ENCODE results near the gene LSM12. TPM values are rescaled to one million over a fixed set of nuclear protein-coding genes. Genes with fewer than 3 reads are reported as not detected.

LSM12 gene
- total and polyA plus RNA-seq, 2 donors (not counting 3 experiments of a cell fraction or from before 2014, with no cell fraction given): 36.5 to 68.9 TPM

GRCh38 chr17:44024271-44024663 lies 42.2 kb downstream of the LSM12 start:
- intact Hi-C loops (cut with micrococcal nuclease) (no loop called here), dilution Hi-C loops (cut with MboI; ENCODE audit: extremely low pct_ligation_motif_present, low sequenced_read_pairs) (no loop called here)
- BruUV-seq (replicated peaks): no TSS peak
- no peak overlapping the region for H3K4me2 ChIP-seq (ENCODE audit: insufficient read depth, low read length)
- H3K4me3 ChIP-seq (replicated peaks in 1 of 3; ENCODE audit: insufficient read depth in 1 of 3, low read depth in 1 of 3, low read length in 3 of 3): no peak overlapping the region
- H3K4me1 ChIP-seq (ENCODE audit: control insufficient read depth, extremely low read depth, insufficient read depth, low read length): no peaks in the 10 kb centered on the region
- no peak overlapping the region for H3K9ac ChIP-seq (replicated peaks; ENCODE audit: extremely low read depth, insufficient read depth, low read length)
- H3K27me3 ChIP-seq (ENCODE audit: control insufficient read depth in 2 of 2, insufficient read depth in 2 of 2, low read length in 2 of 2): no peaks in the 10 kb centered on the region
- ChIA-PET CTCF (interaction anchor here (2.2 to 7.6 kb wide), 2 partner anchors 18 to 80 kb away, joined by 7 to 38 read pairs; no protein-coding TSS in a partner anchor), POLR2A (no interaction called here)
- no peaks in the 10 kb centered on the region for H3K9me3 ChIP-seq (replicated peaks; ENCODE audit: control insufficient read depth, insufficient read depth, low read length)
- H3K36me3 ChIP-seq (ENCODE audit: control insufficient read depth in 2 of 2, extremely low read depth in 1 of 2, insufficient read depth in 2 of 2, low read length in 2 of 2): peaks cover 0 to 7% of the 10 kb centered on the region in 2 experiments
- no peak overlapping the region for H2AFZ ChIP-seq (ENCODE audit: low read depth, low read length)
- no peak for TF ChIP-seq MYC (IDR thresholded peaks at IDR 0.05; ENCODE audit: low read depth, low read length)
- TF ChIP-seq, protein P1, sequence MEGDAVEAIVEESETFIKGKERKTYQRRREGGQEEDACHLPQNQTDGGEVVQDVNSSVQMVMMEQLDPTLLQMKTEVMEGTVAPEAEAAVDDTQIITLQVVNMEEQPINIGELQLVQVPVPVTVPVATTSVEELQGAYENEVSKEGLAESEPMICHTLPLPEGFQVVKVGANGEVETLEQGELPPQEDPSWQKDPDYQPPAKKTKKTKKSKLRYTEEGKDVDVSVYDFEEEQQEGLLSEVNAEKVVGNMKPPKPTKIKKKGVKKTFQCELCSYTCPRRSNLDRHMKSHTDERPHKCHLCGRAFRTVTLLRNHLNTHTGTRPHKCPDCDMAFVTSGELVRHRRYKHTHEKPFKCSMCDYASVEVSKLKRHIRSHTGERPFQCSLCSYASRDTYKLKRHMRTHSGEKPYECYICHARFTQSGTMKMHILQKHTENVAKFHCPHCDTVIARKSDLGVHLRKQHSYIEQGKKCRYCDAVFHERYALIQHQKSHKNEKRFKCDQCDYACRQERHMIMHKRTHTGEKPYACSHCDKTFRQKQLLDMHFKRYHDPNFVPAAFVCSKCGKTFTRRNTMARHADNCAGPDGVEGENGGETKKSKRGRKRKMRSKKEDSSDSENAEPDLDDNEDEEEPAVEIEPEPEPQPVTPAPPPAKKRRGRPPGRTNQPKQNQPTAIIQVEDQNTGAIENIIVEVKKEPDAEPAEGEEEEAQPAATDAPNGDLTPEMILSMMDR (IDR thresholded peaks at IDR 0.05; ENCODE audit: extremely low read depth in 1 of 2, insufficient read depth in 1 of 2, low read depth in 1 of 2, low read length in 2 of 2): no peak
- no peak for TF ChIP-seq JUN (IDR thresholded peaks at IDR 0.05; ENCODE audit: borderline replicate concordance, insufficient read depth, insufficient read length, low read depth)
- no peak for TF ChIP-seq FOS (IDR thresholded peaks at IDR 0.05; ENCODE audit: borderline replicate concordance, insufficient read depth, low read length)
- no peak for TF ChIP-seq POLR2AphosphoS5 (IDR thresholded peaks at IDR 0.05; ENCODE audit: insufficient read depth, low read depth, low read length)
- TF ChIP-seq GATA2 (IDR thresholded peaks at IDR 0.05; ENCODE audit: insufficient read depth, insufficient read length, low read depth, low read length): no peak
- no peak for TF ChIP-seq MAX (IDR thresholded peaks at IDR 0.05; ENCODE audit: insufficient read depth, insufficient read length)
- TF ChIP-seq POLR2A (IDR thresholded peaks at IDR 0.05; ENCODE audit: low read depth, low read length): no peak
- no peak for TF ChIP-seq EZH2 (IDR thresholded peaks at IDR 0.05; ENCODE audit: borderline replicate concordance, low read depth, low read length, severe bottlenecking)
- H4K20me1 ChIP-seq (replicated peaks; ENCODE audit: control insufficient read depth, extremely low read depth, insufficient read depth, low read length): no peaks in the 10 kb centered on the region
- no peaks in the 10 kb centered on the region for H3K79me2 ChIP-seq (ENCODE audit: control insufficient read depth, insufficient read depth, low read length)
- DNase-seq (ENCODE audit: low read depth, low spot score) (no peak), FAIRE-seq (no peak)
- H3K27ac ChIP-seq (ENCODE audit: insufficient read depth, low read depth, low read length): no peak overlapping the region
- H3K9me1 ChIP-seq (replicated peaks; ENCODE audit: control insufficient read depth, extremely low read depth, insufficient read depth, low read length): no peaks in the 10 kb centered on the region
